GM12878 (cell line): ENCODE measurements around the gene C9orf78. TPM values are rescaled to one million over a fixed set of nuclear protein-coding genes. Genes with fewer than 3 reads are reported as not detected.

Source experiments
- ATAC-seq: fragments of 200-7000 bp; cut with Tn5 transposase; 3 replicates; pipeline ENCODE4 v1.9.1; 2020; ENCODE audit warnings: mild to moderate bottlenecking, moderate library complexity
- BruUV-seq: library from RNA; stranded (reverse); fragments of 400-500 nt; replicated peaks from 2 replicates; lab custom pipeline; 2021; lab: Mats Ljungman, UMichigan
- CTCF ChIA-PET: fragments of 300-600 bp; sonication (Branson Sonifier 250); formaldehyde crosslinking; extraction: SDS; loops from one replicate; lab custom pipeline; 2021; ENCODE audit warnings: inconsistent platforms; lab: Yijun Ruan, JAX
- POLR2A ChIA-PET: fragments of 350-600 bp; formaldehyde crosslinking; extraction: SDS; loops from one replicate; lab custom pipeline; 2021; ENCODE audit warnings: inconsistent platforms; lab: Charles Lee
- RAD21 ChIA-PET: fragments of 300-600 bp; sonication (Branson Sonifier 250); formaldehyde crosslinking; loops from one replicate; lab custom pipeline; 2023; ENCODE audit warnings: antibody characterized with exemption; ENCODE audit not compliant: unreplicated experiment; lab: Charles Lee
- SMC1A ChIA-PET: fragments of 300-600 bp; sonication (Branson Sonifier 250); formaldehyde crosslinking; loops from one replicate; lab custom pipeline; 2023; ENCODE audit not compliant: unreplicated experiment, uncharacterized antibody; lab: Charles Lee
- DNase-seq: peaks from one replicate; pipeline ENCODE4 v3.0.0-alpha.2; 2011; ENCODE audit warnings: low read depth, low spot score
- FAIRE-seq: peaks from 3 replicates; lab custom pipeline; 2011; peaks lifted over from hg19 to GRCh38; lab: Jason Lieb, UNC
- H2AFZ ChIP-seq: 2 replicates; pipeline ENCODE4 v1.6.0; 2011; ENCODE audit warnings: low read depth, low read length, control low read depth; ENCODE audit not compliant: control insufficient read depth
- H3K27ac ChIP-seq: 2 replicates; pipeline ENCODE4 v1.5.1; 2011; ENCODE audit warnings: control low read depth; ENCODE audit not compliant: control insufficient read depth, insufficient read depth
- H3K27me3 ChIP-seq, 2 experiments: replicated peaks in 1 of 2; 2 replicates each; pipeline versions ENCODE4 v1.6.0 to v1.6.1; 2011; ENCODE audit warnings: low read length in 1 of 2; ENCODE audit not compliant: control insufficient read depth in 2 of 2, insufficient read depth in 2 of 2
- H3K36me3 ChIP-seq, 2 experiments: 2 replicates each; pipeline ENCODE4 v1.5.1; 2011; ENCODE audit warnings: low read length in 1 of 2; ENCODE audit not compliant: control insufficient read depth in 2 of 2, insufficient read depth in 2 of 2
- H3K4me1 ChIP-seq: 2 replicates; pipeline ENCODE4 v1.6.1; 2011; ENCODE audit warnings: mild to moderate bottlenecking, low read length, moderate library complexity, mixed read lengths; ENCODE audit not compliant: control insufficient read depth, insufficient read depth
- H3K4me2 ChIP-seq: 2 replicates; pipeline ENCODE4 v1.6.0; 2011; ENCODE audit warnings: control low read depth; ENCODE audit not compliant: control insufficient read depth, insufficient read depth
- H3K4me3 ChIP-seq: fragments of 200-600 bp; sonication (generic); 2 replicates; pipeline ENCODE4 v1.5.1; 2016
- H3K79me2 ChIP-seq: 2 replicates; pipeline ENCODE4 v1.6.0; 2011; ENCODE audit warnings: low read length; ENCODE audit not compliant: control insufficient read depth, insufficient read depth
- H3K9ac ChIP-seq: 2 replicates; pipeline ENCODE4 v1.8.0; 2011; ENCODE audit warnings: low read length, control low read depth, mixed read lengths; ENCODE audit not compliant: control insufficient read depth, insufficient read depth
- H3K9me3 ChIP-seq: replicated peaks from 3 replicates; pipeline ENCODE4 v1.5.1; 2011; ENCODE audit warnings: mild to moderate bottlenecking, low read length; ENCODE audit not compliant: control insufficient read depth, insufficient read depth
- H4K20me1 ChIP-seq: 2 replicates; pipeline ENCODE4 v1.6.0; 2011; ENCODE audit not compliant: control insufficient read depth, insufficient read depth
- CUX1 ChIP-seq: IDR thresholded peaks from 2 replicates; pipeline ENCODE4 v1.6.1; 2012; ENCODE audit warnings: improper control_type of control experiment, low read depth, low read length; ENCODE audit not compliant: insufficient replicate concordance
- E2F8 ChIP-seq: fragments of 450-650 bp; IDR thresholded peaks from 2 replicates; pipeline ENCODE4 v1.6.1; 2018; ENCODE audit warnings: mild to moderate bottlenecking, low read depth, moderate library complexity; ENCODE audit not compliant: partially characterized antibody
- IRF5 ChIP-seq: fragments of 450-650 bp; IDR thresholded peaks from 2 replicates; pipeline ENCODE4 v1.6.1; 2017; ENCODE audit warnings: borderline replicate concordance
- MEF2A ChIP-seq: IDR thresholded peaks from 2 replicates; pipeline ENCODE4 v1.6.1; 2011; ENCODE audit warnings: low read depth, mild to moderate bottlenecking, low read length, moderate library complexity; ENCODE audit not compliant: insufficient read depth
- MTA2 ChIP-seq: fragments of 450-650 bp; IDR thresholded peaks from 2 replicates; pipeline ENCODE4 v1.6.1; 2016; ENCODE audit warnings: low read depth, mild to moderate bottlenecking, moderate library complexity
- NKRF ChIP-seq: fragments of 450-650 bp; conservative IDR thresholded peaks from 2 replicates; pipeline ENCODE4 v1.6.1; 2017; ENCODE audit warnings: mild to moderate bottlenecking, moderate library complexity
- RCOR1 ChIP-seq: conservative IDR thresholded peaks from 2 replicates; pipeline ENCODE4 v1.6.1; 2012; ENCODE audit warnings: low read depth, low read length, improper control_type of control experiment
- SIX5 ChIP-seq: IDR thresholded peaks from 2 replicates; pipeline ENCODE4 v1.6.1; 2011; ENCODE audit warnings: mild to moderate bottlenecking, low read depth, low read length, moderate library complexity; ENCODE audit not compliant: severe bottlenecking
- USF2 ChIP-seq: IDR thresholded peaks from 2 replicates; pipeline ENCODE4 v1.6.1; 2011; ENCODE audit warnings: low read depth, low read length, improper control_type of control experiment, borderline replicate concordance
- WGBS: methylation state at CpG from one replicate; pipeline ENCODE4 v1.1.6; 2016; ENCODE audit warnings: low lambda C conversion rate; ENCODE audit not compliant: insufficient replicate concordance, insufficient coverage; ENCODE audit errors: missing lambda C conversion rate; 5-methylcytosine and 5-hydroxymethylcytosine counted together
- in situ Hi-C: fragments of 300-500 bp; cut with MboI; formaldehyde crosslinking; loops from 9 replicates; pipeline ENCODE4 v1.14.3; 2018; ENCODE audit warnings: mixed read lengths
- intact Hi-C: fragments of 100-400 bp; cut with micrococcal nuclease; formaldehyde crosslinking; loops from one replicate; pipeline ENCODE4 v1.14.2; 2022; ENCODE audit not compliant: unreplicated experiment
- polyA plus RNA-seq, 11 experiments: library from polyadenylated mRNA; depleted of rRNA in 4 of 11; unstranded in 6 of 11; stranded (reverse) in 5 of 11; fragments of >200 nt; fragmentation: Nextera tagmentation in 4 of 11; fragmentation: Illumina TruSeq in 1 of 11; extraction: Ambion mirVana in 4 of 11; extraction: Trizol in 1 of 11; gene quantifications; 1 replicate in 1 of 11; 2 replicates in 10 of 11; pipeline versions ENCODE4 v1.2.1 to v1.2.3, GENCODE V29; 2011 to 2016; ENCODE audit warnings: inconsistent platforms in 2 of 11, missing spikeins in 2 of 11, low read depth in 1 of 11
- total RNA-seq, 4 experiments: library from RNA; depleted of rRNA in 3 of 4; stranded (reverse); fragments of >200 nt in 3 of 4; fragmentation: Illumina TruSeq in 1 of 4; extraction: Trizol in 1 of 4; gene quantifications; 2 replicates each; pipeline versions ENCODE4 v1.2.1 to v1.2.3, GENCODE V29; 2013 to 2021

The C9orf78 gene
- total and polyA plus RNA-seq, 10 of the 15 experiments (the other 5 are each of a cell fraction or from before 2014, with no cell fraction given) = 23.0 to 60.9 (median 47.5) TPM

GRCh38 chr9:129878291-129878690 is 43.2 kb upstream of the C9orf78 start:
- DNase-seq (no peak), FAIRE-seq (no peak), ATAC-seq (no peak)
- CTCF ChIA-PET = interaction anchor here (1.0 kb wide), 1 partner anchor 8 kb away, joined by 3 read pairs; no protein-coding TSS in a partner anchor
- RAD21 ChIA-PET = no interaction called here
- Histone ChIP-seq H3K27me3 (no peaks in the 10 kb centered on the region), H3K36me3 (peaks cover 0 to 3% of the 10 kb centered on the region in 2 experiments; a peak in 2 of 4 replicates), H3K4me1 (no peaks in the 10 kb centered on the region; the same call in 1 of the 2 replicates), H3K9me3 (no peaks in the 10 kb centered on the region), H3K4me2 (no peak overlapping the region), H3K79me2 (no peaks in the 10 kb centered on the region), H4K20me1 (no peaks in the 10 kb centered on the region), H2AFZ (no peak overlapping the region), H3K4me3 (no peak overlapping the region), H3K9ac (no peak overlapping the region), H3K27ac (no peak overlapping the region)
- POLR2A ChIA-PET = no interaction called here
- intact Hi-C loops (no loop called here), in situ Hi-C loops (loop anchor here (10.0 kb wide), 1 partner anchor 367 kb away; no protein-coding TSS in a partner anchor)
- SMC1A ChIA-PET = no interaction called here
- 91% methylated on average over 11 of the region's 11 CpGs for WGBS
- no TSS peak for BruUV-seq
- no peak for TF ChIP-seq MTA2
- no peak for TF ChIP-seq E2F8
- TF ChIP-seq MEF2A = no peak
- no peak for TF ChIP-seq SIX5
- TF ChIP-seq USF2 = no peak
- TF ChIP-seq NKRF = no peak
- no peak for TF ChIP-seq RCOR1
- no peak for TF ChIP-seq CUX1
- TF ChIP-seq IRF5 = no peak
